Measurements from ENCODE around the gene CABCOCO1.
"Not testable (repeated sequence)": the region's sequence is repeated elsewhere in the genome, so short reads cannot be mapped to it uniquely, and the experiment has no call there.

GRCh38 chr10:61737455-61737854, 74.7 kb downstream of the CABCOCO1 start:
- TF ChIP-seq ZFP30 (CRISPR knock-in tag; IDR thresholded peaks at IDR 0.05); ZFP3 (CRISPR knock-in tag; IDR thresholded peaks at IDR 0.05); OSR1 (CRISPR knock-in tag; IDR thresholded peaks at IDR 0.05); ESRRG (CRISPR knock-in tag; IDR thresholded peaks at IDR 0.05); RARB (CRISPR knock-in tag; IDR thresholded peaks at IDR 0.05); ZNF565 (CRISPR knock-in tag; conservative IDR thresholded peaks at IDR 0.05; ENCODE audit: low read depth); GLIS3 (CRISPR knock-in tag; IDR thresholded peaks at IDR 0.05); ZNF70 (CRISPR knock-in tag; IDR thresholded peaks at IDR 0.05); TOX (CRISPR knock-in tag; IDR thresholded peaks at IDR 0.05; ENCODE audit: borderline replicate concordance); ISL1 (CRISPR knock-in tag; IDR thresholded peaks at IDR 0.05): not testable (repeated sequence)
- TF ChIP-seq, protein P1, sequence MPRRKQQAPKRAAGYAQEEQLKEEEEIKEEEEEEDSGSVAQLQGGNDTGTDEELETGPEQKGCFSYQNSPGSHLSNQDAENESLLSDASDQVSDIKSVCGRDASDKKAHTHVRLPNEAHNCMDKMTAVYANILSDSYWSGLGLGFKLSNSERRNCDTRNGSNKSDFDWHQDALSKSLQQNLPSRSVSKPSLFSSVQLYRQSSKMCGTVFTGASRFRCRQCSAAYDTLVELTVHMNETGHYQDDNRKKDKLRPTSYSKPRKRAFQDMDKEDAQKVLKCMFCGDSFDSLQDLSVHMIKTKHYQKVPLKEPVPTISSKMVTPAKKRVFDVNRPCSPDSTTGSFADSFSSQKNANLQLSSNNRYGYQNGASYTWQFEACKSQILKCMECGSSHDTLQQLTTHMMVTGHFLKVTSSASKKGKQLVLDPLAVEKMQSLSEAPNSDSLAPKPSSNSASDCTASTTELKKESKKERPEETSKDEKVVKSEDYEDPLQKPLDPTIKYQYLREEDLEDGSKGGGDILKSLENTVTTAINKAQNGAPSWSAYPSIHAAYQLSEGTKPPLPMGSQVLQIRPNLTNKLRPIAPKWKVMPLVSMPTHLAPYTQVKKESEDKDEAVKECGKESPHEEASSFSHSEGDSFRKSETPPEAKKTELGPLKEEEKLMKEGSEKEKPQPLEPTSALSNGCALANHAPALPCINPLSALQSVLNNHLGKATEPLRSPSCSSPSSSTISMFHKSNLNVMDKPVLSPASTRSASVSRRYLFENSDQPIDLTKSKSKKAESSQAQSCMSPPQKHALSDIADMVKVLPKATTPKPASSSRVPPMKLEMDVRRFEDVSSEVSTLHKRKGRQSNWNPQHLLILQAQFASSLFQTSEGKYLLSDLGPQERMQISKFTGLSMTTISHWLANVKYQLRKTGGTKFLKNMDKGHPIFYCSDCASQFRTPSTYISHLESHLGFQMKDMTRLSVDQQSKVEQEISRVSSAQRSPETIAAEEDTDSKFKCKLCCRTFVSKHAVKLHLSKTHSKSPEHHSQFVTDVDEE (CRISPR knock-in tag; IDR thresholded peaks at IDR 0.05), result not testable (repeated sequence)
- TF ChIP-seq, protein P2, sequence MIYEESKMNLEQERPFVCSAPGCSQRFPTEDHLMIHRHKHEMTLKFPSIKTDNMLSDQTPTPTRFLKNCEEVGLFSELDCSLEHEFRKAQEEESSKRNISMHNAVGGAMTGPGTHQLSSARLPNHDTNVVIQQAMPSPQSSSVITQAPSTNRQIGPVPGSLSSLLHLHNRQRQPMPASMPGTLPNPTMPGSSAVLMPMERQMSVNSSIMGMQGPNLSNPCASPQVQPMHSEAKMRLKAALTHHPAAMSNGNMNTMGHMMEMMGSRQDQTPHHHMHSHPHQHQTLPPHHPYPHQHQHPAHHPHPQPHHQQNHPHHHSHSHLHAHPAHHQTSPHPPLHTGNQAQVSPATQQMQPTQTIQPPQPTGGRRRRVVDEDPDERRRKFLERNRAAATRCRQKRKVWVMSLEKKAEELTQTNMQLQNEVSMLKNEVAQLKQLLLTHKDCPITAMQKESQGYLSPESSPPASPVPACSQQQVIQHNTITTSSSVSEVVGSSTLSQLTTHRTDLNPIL (CRISPR knock-in tag; IDR thresholded peaks at IDR 0.05; ENCODE audit: low read depth), result not testable (repeated sequence)
- TF ChIP-seq, protein P3, sequence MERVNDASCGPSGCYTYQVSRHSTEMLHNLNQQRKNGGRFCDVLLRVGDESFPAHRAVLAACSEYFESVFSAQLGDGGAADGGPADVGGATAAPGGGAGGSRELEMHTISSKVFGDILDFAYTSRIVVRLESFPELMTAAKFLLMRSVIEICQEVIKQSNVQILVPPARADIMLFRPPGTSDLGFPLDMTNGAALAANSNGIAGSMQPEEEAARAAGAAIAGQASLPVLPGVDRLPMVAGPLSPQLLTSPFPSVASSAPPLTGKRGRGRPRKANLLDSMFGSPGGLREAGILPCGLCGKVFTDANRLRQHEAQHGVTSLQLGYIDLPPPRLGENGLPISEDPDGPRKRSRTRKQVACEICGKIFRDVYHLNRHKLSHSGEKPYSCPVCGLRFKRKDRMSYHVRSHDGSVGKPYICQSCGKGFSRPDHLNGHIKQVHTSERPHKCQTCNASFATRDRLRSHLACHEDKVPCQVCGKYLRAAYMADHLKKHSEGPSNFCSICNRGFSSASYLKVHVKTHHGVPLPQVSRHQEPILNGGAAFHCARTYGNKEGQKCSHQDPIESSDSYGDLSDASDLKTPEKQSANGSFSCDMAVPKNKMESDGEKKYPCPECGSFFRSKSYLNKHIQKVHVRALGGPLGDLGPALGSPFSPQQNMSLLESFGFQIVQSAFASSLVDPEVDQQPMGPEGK (CRISPR knock-in tag; IDR thresholded peaks at IDR 0.05; ENCODE audit: borderline replicate concordance), result not testable (repeated sequence)

Data from SK-N-SH treated with all-trans-retinoic acid at 6 μM for 48 hours (cell line).